IMR-90 (cell line): ENCODE results near the gene NUP210L. TPM values are rescaled to one million over a fixed set of nuclear protein-coding genes. Genes with fewer than 3 reads are reported as not detected.
"Not testable (repeated sequence)": the region's sequence is repeated elsewhere in the genome, so short reads cannot be mapped to it uniquely, and the experiment has no call there.

ENCODE experiments used
- ATAC-seq: fragments of 200-7000 bp; cut with Tn5 transposase; 2 replicates; pipeline ENCODE4 v1.9.1; 2020; ENCODE audit warnings: low read depth, mild to moderate bottlenecking, moderate library complexity
- BruUV-seq: library from RNA; stranded (reverse); fragments of 400-500 nt; replicated peaks from 2 replicates; lab custom pipeline; 2021; lab: Mats Ljungman, UMichigan
- CTCF ChIA-PET: fragments of 300-600 bp; formaldehyde crosslinking; extraction: SDS; loops from one replicate; lab custom pipeline; 2021; ENCODE audit warnings: antibody characterized with exemption; lab: Yijun Ruan, JAX
- POLR2A ChIA-PET: fragments of 300-600 bp; sonication (Branson Sonifier 250); formaldehyde crosslinking; loops from one replicate; lab custom pipeline; 2022; ENCODE audit warnings: antibody characterized with exemption; ENCODE audit not compliant: unreplicated experiment; lab: Charles Lee
- DNase-seq: peaks from one replicate; pipeline ENCODE4 v3.0.0; 2013
- H2AFZ ChIP-seq: replicated peaks from 2 replicates; pipeline ENCODE3; 2013; ENCODE audit warnings: low read length, mild to moderate bottlenecking; ENCODE audit not compliant: poor library complexity
- H2AK5ac ChIP-seq: 2 replicates; pipeline ENCODE4 v1.6.1; 2013; ENCODE audit warnings: low read depth, low read length, inconsistent platforms
- H2AK9ac ChIP-seq: replicated peaks from 2 replicates; pipeline ENCODE3; 2013; ENCODE audit warnings: mild to moderate bottlenecking, low read depth, low read length, moderate library complexity; ENCODE audit not compliant: poor library complexity
- H2BK120ac ChIP-seq: 2 replicates; pipeline ENCODE4 v1.6.1; 2013; ENCODE audit warnings: low read depth, low read length, inconsistent platforms
- H2BK15ac ChIP-seq: 3 replicates; pipeline ENCODE4 v1.6.1; 2013; ENCODE audit warnings: low read depth, low read length, inconsistent platforms
- H2BK20ac ChIP-seq: 2 replicates; pipeline ENCODE4 v1.6.1; 2013; ENCODE audit warnings: low read depth, mild to moderate bottlenecking, inconsistent platforms, low read length, moderate library complexity
- H2BK5ac ChIP-seq: 2 replicates; pipeline ENCODE4 v1.6.1; 2013; ENCODE audit warnings: mild to moderate bottlenecking, low read depth, low read length, inconsistent platforms; ENCODE audit not compliant: poor library complexity, severe bottlenecking
- H3K14ac ChIP-seq: replicated peaks from 2 replicates; pipeline ENCODE4 v1.6.1; 2013; ENCODE audit warnings: low read depth, low read length, inconsistent platforms
- H3K18ac ChIP-seq: 2 replicates; pipeline ENCODE4 v1.6.1; 2013; ENCODE audit warnings: low read depth, low read length, control low read depth
- H3K23ac ChIP-seq: 2 replicates; pipeline ENCODE4 v1.6.1; 2013; ENCODE audit warnings: low read depth, low read length, inconsistent platforms
- H3K27ac ChIP-seq: 2 replicates; pipeline ENCODE4 v1.5.1; 2013; ENCODE audit warnings: mild to moderate bottlenecking, control low read depth, low read length; ENCODE audit not compliant: insufficient read depth
- H3K27me3 ChIP-seq: 2 replicates; pipeline ENCODE4 v1.6.1; 2013; ENCODE audit warnings: low read length; ENCODE audit not compliant: control insufficient read depth, insufficient read depth
- H3K36me3 ChIP-seq: 2 replicates; pipeline ENCODE4 v1.6.1; 2013; ENCODE audit warnings: low read length, mixed read lengths; ENCODE audit not compliant: control insufficient read depth, insufficient read depth
- H3K4ac ChIP-seq: 2 replicates; pipeline ENCODE4 v1.6.1; 2013; ENCODE audit warnings: low read depth, low read length, inconsistent platforms
- H3K4me1 ChIP-seq: 2 replicates; pipeline ENCODE4 v1.6.1; 2013; ENCODE audit warnings: low read length, mixed read lengths; ENCODE audit not compliant: control insufficient read depth, insufficient read depth
- H3K4me2 ChIP-seq: 2 replicates; pipeline ENCODE4 v1.6.1; 2013; ENCODE audit warnings: low read depth, mild to moderate bottlenecking, control low read depth, low read length, moderate library complexity
- H3K4me3 ChIP-seq: 2 replicates; pipeline ENCODE4 v1.5.1; 2013; ENCODE audit warnings: low read depth, mild to moderate bottlenecking, control low read depth, low read length, moderate library complexity; ENCODE audit not compliant: insufficient read depth
- H3K56ac ChIP-seq: 2 replicates; pipeline ENCODE4 v1.6.1; 2013; ENCODE audit warnings: low read length, inconsistent platforms; ENCODE audit not compliant: insufficient read depth; ENCODE audit errors: extremely low read depth
- H3K79me1 ChIP-seq, 2 experiments: 2 replicates each; pipeline ENCODE4 v1.6.1; 2013; ENCODE audit warnings: low read length in 2 of 2, inconsistent platforms in 1 of 2, low read depth in 1 of 2
- H3K9ac ChIP-seq: 2 replicates; pipeline ENCODE4 v1.6.1; 2013; ENCODE audit warnings: low read depth, low read length, control low read depth
- H3K9me1 ChIP-seq: 2 replicates; pipeline ENCODE4 v1.6.1; 2013; ENCODE audit warnings: low read length, inconsistent platforms; ENCODE audit not compliant: insufficient read depth
- H3K9me3 ChIP-seq: 2 replicates; pipeline ENCODE4 v1.6.1; 2013; ENCODE audit warnings: low read length; ENCODE audit not compliant: control insufficient read depth, insufficient read depth
- H4K20me1 ChIP-seq: 2 replicates; pipeline ENCODE4 v1.6.1; 2013; ENCODE audit warnings: low read length, inconsistent platforms; ENCODE audit not compliant: insufficient read depth
- H4K5ac ChIP-seq: 2 replicates; pipeline ENCODE4 v1.6.1; 2013; ENCODE audit warnings: mild to moderate bottlenecking, low read depth, low read length, control low read depth
- H4K8ac ChIP-seq, 2 experiments: 2 replicates each; pipeline ENCODE4 v1.6.1; 2013; ENCODE audit warnings: low read depth in 2 of 2, low read length in 2 of 2, control low read depth in 1 of 2, inconsistent platforms in 1 of 2
- H4K91ac ChIP-seq: 2 replicates; pipeline ENCODE4 v1.6.1; 2013; ENCODE audit warnings: low read depth, low read length, inconsistent platforms; ENCODE audit not compliant: insufficient read depth
- BHLHE40 ChIP-seq: fragments of 150-350 bp; IDR thresholded peaks from 2 replicates; pipeline ENCODE4 v1.6.1; 2016; ENCODE audit warnings: mild to moderate bottlenecking, low read depth, low read length
- NFE2L2 ChIP-seq: fragments of 150-350 bp; IDR thresholded peaks from 2 replicates; pipeline ENCODE4 v1.6.1; 2016; ENCODE audit warnings: low read depth, mild to moderate bottlenecking, low read length
- SMC3 ChIP-seq: fragments of 150-350 bp; IDR thresholded peaks from 2 replicates; pipeline ENCODE4 v1.6.1; 2016; ENCODE audit warnings: low read depth, mild to moderate bottlenecking, antibody characterized with exemption, low read length, moderate library complexity
- WGBS, 2 experiments: methylation state at CpG; one replicate each; pipeline versions ENCODE4 v1.1.5 to v1.1.7; 2013; ENCODE audit warnings: missing lambda C conversion rate in 2 of 2; ENCODE audit not compliant: insufficient read length in 1 of 2; ENCODE audit errors: extremely low coverage in 2 of 2; 5-methylcytosine and 5-hydroxymethylcytosine counted together
- dilution Hi-C: fragments of 300-500 bp; cut with HindIII; formaldehyde crosslinking; loops from one replicate; pipeline ENCODE4 v1.14.3; 2018; ENCODE audit warnings: low sequenced_read_pairs; ENCODE audit not compliant: unreplicated experiment
- in situ Hi-C: fragments of 300-500 bp; cut with MboI; formaldehyde crosslinking; loops from 3 replicates; pipeline ENCODE4 v1.14.3; 2019; ENCODE audit warnings: low sequenced_read_pairs, inconsistent platforms, mixed read lengths
- intact Hi-C: fragments of 100-400 bp; cut with micrococcal nuclease; formaldehyde crosslinking; loops from 2 replicates; pipeline ENCODE4 v1.10.0; 2022
- polyA plus RNA-seq, 3 experiments: library from polyadenylated mRNA; depleted of rRNA; stranded (reverse); fragments of >200 nt; gene quantifications; 2 replicates each; pipeline ENCODE4 v1.2.3, GENCODE V29; 2012; ENCODE audit warnings: low replicate concordance in 1 of 3
- total RNA-seq: library from RNA; depleted of rRNA; stranded (reverse); fragments of >200 nt; gene quantifications from 2 replicates; pipeline ENCODE4 v1.2.3, GENCODE V29; 2012

NUP210L gene
- total and polyA plus RNA-seq, 2 of the 4 experiments (the other 2 are of a cell fraction): under 0.01 to 0.02 TPM

DNA sequence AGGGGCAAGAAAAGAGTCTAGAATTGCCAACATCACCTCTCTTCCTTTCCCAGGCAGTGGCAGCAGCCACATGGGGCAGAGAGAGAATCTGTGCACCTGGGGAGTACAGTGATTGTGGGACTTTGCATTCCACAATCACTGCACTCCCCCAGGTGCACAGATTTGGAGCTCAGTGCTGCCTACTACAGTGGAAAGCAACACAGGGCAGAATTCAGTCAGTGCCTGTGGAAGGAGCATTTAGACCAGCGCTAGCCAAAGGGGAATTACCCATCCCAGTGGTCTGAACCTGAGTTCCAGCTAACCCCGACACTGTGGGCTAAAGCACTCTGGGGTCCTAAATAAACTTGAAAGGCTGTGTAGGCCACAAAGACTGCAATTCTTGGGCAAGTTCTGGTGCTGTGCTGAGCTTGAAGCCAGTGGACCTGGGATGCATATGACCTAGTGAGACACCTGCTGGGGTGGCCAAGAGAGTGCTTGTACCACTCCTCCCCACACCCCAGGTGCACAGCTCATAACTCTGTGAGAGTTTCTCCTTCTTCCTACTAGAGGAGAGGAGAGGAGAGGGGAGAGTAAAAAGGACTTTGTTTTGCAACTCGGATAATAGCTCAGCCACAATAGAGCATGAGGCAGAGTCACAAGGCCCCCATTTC lies 50.3 kb downstream of the NUP210L start:
- dilution Hi-C loops: no loop called here
- no peak overlapping the region for H3K14ac ChIP-seq

DNA sequence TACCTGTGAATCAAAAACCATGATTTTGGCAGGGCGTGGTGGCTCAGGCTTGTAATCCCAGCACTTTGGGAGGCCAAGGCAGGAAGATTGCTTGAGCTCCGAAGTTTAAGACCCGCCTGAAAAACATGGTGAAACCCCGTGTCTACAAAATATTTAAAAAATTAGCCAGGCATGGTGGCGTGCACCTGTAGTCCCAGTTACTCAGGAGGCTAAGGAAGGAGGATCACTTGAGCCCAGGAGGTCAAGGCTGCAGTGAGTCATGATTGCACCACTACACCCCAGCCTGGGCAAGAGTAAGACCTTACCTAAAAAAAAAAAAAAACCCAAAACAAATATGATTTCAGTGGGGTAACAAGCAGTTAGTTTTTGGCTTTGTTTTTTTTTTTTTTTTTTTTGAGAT lies 54.7 kb downstream of the NUP210L start:
- H3K9me1 ChIP-seq, H2BK15ac ChIP-seq, H3K9me3 ChIP-seq, H4K8ac ChIP-seq, H3K4me2 ChIP-seq, H2BK20ac ChIP-seq, H3K23ac ChIP-seq, dilution Hi-C loops, CTCF ChIA-PET, H4K20me1 ChIP-seq, H4K91ac ChIP-seq, H2AFZ ChIP-seq, intact Hi-C loops, ATAC-seq, DNase-seq, H2BK5ac ChIP-seq, H2AK9ac ChIP-seq, H3K36me3 ChIP-seq, H3K4me1 ChIP-seq, H3K4ac ChIP-seq, H3K27me3 ChIP-seq, H3K56ac ChIP-seq, H3K4me3 ChIP-seq, H2BK120ac ChIP-seq, H4K5ac ChIP-seq, BruUV-seq, H3K18ac ChIP-seq, H2AK5ac ChIP-seq, in situ Hi-C loops, H3K27ac ChIP-seq, H3K14ac ChIP-seq, H3K79me1 ChIP-seq, H3K9ac ChIP-seq: not testable (repeated sequence)
- WGBS, 2 experiments: no CpG with 5 or more reads among the region's 5 CpGs
- POLR2A ChIA-PET: interaction anchor here (0.5 kb wide), 1 partner anchor 42 kb away, joined by 3 read pairs; no protein-coding TSS in a partner anchor

More for the DNA sequence above, 50.3 kb downstream of the NUP210L start:
- Histone ChIP-seq H2BK120ac (no peak overlapping the region), H3K79me1 (no peaks in the 10 kb centered on the region), H3K18ac (no peak overlapping the region), H3K9ac (no peak overlapping the region), H4K91ac (no peak overlapping the region), H4K8ac (no peak overlapping the region), H2AK9ac (no peak overlapping the region), H3K36me3 (no peaks in the 10 kb centered on the region), H3K4me2 (no peak overlapping the region), H2BK15ac (no peak overlapping the region), H3K9me3 (no peaks in the 10 kb centered on the region), H3K4me1 (no peaks in the 10 kb centered on the region), H3K4ac (no peak overlapping the region), H4K20me1 (no peaks in the 10 kb centered on the region), H3K23ac (no peak overlapping the region), H3K27ac (no peak overlapping the region), H3K4me3 (no peak overlapping the region), H4K5ac (no peak overlapping the region), H2AK5ac (no peak overlapping the region), H2BK20ac (no peak overlapping the region), H3K56ac (no peak overlapping the region), H3K27me3 (0 out of 2 replicates have a peak, but pooled peaks cover 1% of the 10 kb centered on the region), H2BK5ac (no peak overlapping the region), H3K9me1 (no peaks in the 10 kb centered on the region), H2AFZ (no peak overlapping the region)
- 50% methylated on average over 1 of the region's 3 CpGs; no CpG with 5 or more reads in 1 of the 2 experiments for WGBS, 2 experiments
- TF ChIP-seq BHLHE40 (no peak), SMC3 (no peak), NFE2L2 (no peak)
- ChIA-PET POLR2A (no interaction called here), CTCF (no interaction called here)
- ATAC-seq: no peak
- intact Hi-C loops: no loop called here
- in situ Hi-C loops: no loop called here
- DNase-seq: no peak
- BruUV-seq: no TSS peak
